ENCODE data around the gene PSMD3.
A peak's percentile ranks its signal among the peaks of the same experiment; 100 is the strongest.
"Not testable (repeated sequence)": the region's sequence is repeated elsewhere in the genome, so short reads cannot be mapped to it uniquely, and the experiment has no call there.

PSMD3 gene

GRCh38 chr17:39980351-39981206 lies at the start of gene PSMD3:
PSMD3 (plus strand) TSS chr17:39980807; CDS start chr17:39980971, 164 bp downstream.
- peak; percentile 92 for DNase-seq (ENCODE audit: low read depth)

DNA sequence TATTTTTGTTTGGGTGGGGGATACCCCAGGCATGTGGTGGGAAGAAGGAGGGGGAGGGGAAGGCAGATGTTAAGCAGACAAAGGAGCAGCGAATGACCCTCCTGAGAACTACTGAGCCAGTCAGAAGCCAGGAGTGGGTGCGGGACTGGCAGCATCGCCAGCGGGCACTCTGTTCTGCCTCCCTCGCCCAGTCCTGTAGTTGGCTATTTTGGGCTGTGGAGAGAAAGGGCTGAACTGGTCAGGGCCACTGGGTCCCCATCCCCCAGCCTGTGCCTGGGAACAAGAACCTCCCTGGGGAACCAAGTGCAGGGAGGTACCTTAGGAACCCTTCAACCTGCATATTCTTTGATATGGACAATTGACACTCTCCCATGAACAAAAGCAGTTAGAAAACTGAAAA lies 46.7 kb upstream of the PSMD3 start:
- no peak for DNase-seq (ENCODE audit: low read depth)

- no peak for DNase-seq (ENCODE audit: low read depth)
Observed at GRCh38 chr17:39934324-39934723, 46.3 kb upstream of the PSMD3 start.

DNA sequence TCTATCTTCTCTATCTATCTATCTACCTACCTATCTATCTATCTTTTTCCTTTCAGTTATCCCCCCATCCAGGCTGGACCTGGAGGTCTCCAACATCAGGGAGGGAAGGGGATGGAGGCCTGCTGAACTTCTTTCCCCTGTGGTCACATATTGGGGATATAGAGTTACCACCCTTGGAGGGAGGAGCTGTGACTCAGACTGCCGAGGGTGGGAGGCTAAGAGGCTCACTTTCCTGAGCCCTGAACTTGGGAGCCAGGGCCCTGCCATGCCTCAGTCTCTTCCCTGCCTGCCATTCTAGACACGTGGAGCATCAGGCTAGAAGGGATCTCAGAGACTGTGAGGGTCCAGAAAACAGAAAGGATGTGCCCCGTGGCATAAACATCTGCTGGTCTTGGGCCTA lies 44.7 kb upstream of the PSMD3 start:
- no peak for DNase-seq (ENCODE audit: low read depth)

DNA sequence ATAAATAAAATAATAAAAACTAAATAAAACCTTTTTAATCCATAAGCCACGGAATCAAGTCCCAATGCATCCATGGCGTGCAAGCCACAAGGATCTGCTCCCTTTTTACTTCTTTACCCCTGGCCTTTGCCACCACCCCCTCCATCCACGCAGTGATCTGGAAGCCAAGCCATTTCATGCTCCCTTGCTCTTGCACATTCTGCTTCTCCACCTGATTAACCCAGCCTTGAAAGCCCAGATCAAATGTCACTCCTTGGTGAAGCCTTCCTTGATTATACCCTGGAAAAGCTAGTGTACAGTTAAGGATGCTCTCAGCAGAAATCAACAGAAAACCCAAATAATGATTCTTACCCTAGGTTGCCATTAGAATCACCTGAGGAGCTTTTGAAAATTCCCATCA lies 43.2 kb upstream of the PSMD3 start:
- no peak for DNase-seq (ENCODE audit: low read depth)

DNA sequence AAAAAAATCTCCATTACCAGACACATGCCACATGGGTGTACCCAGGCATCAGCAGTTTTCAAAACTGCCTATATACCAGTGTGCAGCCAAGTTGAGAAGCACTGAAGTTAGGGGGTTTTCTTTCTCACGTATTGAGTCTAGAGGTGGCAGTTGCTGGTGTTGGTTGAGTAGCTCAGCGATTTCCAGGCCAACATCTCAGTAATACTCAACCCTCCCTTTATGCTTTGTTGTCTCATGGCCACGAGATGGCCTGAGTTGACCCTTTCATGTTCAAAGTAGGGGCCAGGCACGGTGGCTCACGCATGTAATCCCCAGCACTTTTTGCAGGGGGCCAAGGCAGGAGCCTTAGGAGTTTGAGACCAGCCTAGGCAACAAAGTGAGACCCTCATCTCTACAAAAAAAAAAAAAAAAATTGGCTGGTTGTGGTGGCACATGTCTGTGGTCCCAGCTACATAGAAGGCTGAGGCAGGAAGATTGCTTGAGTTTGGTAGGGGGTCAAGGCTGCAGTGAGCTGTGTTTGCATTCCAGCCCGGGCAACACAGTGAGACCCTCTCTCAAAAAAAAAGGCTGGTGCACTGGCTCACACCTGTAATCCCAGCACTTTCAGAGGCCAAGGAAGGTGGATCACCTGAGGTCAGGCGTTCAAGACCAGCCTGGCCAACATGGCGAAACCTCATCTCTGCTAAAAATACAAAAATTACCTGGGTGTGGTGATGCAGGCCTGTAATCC lies 42.3 kb upstream of the PSMD3 start:
- DNase-seq (ENCODE audit: low read depth) = no peak

DNA sequence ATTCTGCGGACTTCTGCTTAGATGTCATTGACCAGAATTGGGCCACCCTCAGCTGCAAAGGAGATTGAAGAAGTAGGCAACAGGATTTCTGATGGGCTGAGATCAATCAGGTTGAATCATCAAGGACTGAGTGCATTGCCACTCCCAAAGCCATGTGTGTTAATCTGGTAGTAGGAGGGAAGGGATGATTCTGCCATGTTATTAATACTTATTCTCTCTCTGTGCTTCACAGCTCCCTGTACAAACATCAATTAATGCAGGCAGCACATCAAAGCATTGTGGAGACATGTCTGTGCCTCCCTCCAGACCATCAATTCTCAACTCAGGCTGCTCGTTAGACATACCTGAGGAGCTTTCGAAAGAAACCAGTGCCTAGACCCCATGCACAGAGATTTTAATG lies 41.5 kb upstream of the PSMD3 start:
- DNase-seq (ENCODE audit: low read depth) = no peak

DNA sequence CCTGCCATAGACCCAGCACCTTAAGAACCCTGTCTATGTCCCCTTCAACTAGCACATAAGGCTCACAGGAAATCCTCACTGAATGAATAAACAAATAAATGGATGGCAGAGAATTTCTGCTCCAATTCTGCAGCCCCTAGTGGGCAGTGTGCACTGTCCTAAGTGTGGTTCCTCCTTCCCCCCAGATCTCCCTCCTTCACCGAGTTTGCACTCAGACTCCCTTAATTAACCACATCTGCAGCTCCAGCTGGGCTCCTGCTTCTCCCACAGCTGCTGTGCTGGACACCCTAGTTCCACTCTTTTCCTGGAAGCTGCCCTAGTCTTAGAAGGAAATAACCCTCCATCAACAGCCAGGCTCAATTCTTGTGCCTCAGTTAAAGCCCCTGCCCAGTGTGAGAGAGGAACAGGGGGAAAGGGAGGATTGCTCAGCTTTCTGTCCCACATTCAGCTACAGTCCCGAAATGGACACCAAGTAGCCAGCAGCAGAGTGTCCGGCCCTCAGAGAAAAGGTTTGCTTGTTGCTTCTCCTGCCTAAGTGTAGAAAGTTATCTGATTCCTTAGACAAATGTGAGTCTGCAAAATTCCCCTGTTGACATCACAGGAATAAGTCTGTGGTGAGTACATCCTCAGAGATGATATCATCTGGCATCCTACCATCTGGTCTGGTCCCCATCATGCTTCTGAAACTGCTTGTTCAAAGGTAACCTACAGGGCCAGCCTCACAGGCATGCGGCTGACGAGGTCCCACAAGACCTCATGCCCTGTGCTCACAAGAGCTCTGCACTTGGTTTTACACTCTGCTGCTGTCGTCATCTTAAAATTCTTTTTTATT lies 40.8 kb upstream of the PSMD3 start:
- DNase-seq (ENCODE audit: low read depth) = no peak

GRCh38 chr17:39943702-39944392 lies 36.8 kb upstream of the PSMD3 start:
- DNase-seq (ENCODE audit: low read depth) = no peak

DNA sequence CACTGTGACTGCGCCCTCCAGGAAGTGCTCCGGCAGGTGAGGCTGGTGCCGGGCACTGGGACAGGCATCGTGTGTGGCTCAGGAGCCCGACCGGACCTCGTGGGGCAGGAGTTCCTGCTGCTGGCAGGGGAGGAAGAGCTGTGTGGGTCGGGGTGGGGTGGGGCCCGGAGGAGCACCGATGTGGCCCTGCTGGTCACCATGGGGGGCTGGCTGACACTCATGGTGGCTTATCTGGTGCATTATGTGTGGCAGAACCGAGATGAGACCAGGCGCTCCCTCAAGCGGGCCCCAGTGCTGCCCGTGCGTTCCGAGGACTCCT lies 36.3 kb upstream of the PSMD3 start:
- DNase-seq (ENCODE audit: low read depth) = no peak

DNA sequence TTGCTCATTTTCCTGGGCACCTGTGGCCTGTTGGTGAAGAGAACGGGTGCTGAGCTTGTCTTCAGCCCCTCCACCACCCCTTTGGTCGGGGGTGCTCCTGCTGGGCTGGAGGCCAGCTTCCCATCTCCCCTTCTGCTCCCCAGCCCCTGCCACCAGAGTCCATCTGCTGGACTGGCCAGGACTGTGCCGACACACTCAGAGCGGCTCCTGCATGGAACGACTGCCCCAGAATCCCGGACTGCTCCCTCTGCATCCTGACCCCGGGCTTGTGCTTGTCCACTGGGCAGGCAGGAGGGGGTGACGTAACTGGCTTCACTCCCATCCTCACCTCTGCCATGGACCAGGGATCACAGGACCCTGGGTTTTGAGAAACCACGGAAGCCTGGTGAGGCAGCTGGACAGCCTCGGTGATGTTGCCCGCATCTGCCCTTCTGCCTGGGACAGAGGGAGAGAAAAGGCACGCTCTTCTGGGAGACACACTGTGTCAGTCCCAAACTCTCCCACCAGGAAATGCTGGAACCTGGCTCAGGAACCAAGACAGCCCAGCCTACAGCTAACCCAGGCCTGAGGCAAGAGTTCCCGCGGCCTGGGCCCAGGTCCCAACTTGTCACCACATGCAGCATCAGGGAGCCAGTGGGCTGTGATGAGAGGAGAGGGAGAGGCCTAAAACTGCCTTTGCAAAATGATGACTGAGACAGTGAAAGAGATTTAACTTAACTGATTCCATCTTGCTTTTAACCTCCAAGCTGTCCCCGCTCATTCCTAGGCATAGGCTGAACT lies 33.9 kb upstream of the PSMD3 start:
- DNase-seq (ENCODE audit: low read depth) = no peak

GRCh38 chr17:39948489-39948828 lies 32.1 kb upstream of the PSMD3 start:
- not testable (repeated sequence) for DNase-seq (ENCODE audit: low read depth)

DNA sequence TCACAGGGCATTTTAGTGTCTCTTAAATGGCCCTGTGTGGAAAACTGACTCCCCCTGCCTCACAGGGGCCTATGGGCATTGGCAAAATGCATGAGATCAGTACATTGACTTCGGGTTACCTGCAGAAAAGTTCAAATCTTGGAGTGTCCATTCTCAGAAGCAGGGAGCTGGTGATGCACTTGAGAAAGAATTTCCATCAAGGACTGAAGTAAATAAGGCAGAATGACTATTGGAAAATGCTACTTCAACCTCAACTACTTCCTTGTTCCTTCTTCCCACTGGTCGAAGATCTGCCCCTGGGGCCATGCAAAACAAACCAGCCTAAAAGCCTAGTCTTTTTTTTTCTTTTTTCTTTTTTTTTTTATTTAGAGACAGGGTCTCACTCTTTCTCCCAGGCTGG lies 31.6 kb upstream of the PSMD3 start:
- DNase-seq (ENCODE audit: low read depth) = no peak

DNA sequence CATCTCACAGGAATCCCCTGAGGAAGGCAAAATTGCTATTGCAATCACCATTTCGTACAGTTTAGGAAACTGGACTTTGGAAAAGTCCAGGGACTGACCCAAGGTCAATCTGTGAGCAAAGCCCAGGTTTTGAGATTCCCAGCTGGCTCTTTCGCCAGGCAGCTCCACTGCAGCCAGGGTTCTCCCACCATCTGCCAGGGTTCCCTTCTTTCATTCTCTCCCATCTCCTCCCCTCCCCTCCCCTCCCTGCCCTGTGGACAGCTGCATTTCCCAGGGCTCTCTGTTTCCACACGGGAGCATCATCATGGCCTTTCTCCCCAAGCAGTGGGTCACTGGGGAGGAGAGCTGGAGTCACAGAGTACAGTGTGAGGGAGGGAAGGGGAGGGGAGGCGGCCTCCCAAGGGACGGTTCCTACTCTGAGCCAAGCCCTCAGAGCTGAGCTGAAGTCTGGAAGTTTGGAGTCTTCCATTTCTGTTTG lies 29.7 kb upstream of the PSMD3 start:
- DNase-seq (ENCODE audit: low read depth) = no peak

DNA sequence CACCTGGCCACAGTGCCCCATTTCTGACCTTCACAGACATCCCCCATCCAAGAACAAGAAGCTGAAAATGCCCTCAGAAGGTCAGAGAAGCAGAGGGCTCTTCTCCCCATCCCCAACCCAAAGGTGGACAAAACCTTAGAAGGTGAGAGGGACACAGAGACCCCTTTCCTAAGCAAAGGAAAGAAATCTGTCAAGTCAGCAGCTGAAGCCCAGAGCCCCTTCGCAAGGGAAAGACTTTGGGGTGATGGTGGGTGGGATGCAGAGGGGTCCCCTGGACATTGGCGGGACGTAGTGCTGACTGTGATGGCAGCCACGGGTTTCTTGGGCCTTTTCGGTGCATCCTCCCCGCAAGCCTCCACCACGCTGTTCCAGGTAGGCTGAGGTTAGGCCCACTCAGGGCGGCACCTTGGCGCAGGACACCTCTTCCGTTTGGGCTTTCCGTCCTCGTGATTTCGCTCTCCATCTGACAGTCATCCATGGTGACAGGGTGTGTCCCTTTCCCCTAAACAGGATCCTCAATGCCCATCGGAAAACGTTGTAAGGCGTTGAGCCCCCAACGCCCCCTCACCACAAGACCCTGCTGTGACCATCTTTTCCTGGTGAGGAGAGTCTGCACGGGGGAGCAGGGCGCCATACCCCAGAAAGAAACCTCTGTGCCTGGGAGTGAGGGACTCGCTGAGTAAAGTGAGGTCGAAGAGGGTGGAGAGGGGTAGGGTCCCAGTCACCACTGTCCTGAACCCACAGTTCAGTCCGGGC lies 28.5 kb upstream of the PSMD3 start:
- no peak for DNase-seq (ENCODE audit: low read depth)

DNA sequence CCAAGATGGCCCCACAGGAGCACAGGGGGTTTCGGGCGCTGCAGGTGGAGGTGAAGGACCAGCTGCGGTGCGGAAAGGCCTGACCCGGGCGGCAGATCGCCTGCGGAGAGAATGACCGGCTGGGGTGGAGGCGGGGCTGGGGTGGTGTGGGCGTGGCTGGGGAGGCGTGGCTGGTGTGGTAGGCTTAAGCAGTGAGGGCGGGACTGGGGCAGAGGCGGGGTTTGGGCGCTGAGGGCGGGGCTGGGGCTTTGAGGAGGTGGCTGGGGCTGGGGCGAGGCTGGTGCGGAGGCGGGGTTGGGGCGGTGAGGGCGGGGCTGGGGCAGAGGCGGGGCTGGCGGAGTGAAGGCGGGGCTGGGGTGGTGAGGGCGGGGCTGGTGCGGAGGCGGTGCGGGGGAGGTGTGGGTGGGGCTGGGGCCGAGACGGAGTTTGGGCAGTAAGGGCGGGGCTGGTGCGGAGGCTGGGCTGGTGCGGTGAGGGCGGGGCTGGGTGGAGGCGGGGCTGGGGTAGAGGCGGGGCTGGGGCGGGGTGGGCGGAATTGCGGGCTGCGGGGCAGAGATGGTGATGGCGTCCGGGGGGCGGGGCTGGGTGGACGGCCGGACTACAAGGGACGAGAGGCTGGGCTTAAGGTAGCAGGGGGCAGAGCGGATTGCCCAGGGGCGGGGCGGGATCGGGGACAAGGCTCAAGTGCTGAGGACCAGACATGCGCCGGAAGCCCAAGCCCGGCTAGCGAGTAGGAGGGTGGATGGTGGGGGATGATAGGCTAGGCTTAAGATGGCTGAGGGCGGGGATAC lies 27.7 kb upstream of the PSMD3 start:
- peak; percentile 87 for DNase-seq (ENCODE audit: low read depth)

- no peak for DNase-seq (ENCODE audit: low read depth)
Observed at GRCh38 chr17:39953471-39953888, 27.1 kb upstream of the PSMD3 start.

DNA sequence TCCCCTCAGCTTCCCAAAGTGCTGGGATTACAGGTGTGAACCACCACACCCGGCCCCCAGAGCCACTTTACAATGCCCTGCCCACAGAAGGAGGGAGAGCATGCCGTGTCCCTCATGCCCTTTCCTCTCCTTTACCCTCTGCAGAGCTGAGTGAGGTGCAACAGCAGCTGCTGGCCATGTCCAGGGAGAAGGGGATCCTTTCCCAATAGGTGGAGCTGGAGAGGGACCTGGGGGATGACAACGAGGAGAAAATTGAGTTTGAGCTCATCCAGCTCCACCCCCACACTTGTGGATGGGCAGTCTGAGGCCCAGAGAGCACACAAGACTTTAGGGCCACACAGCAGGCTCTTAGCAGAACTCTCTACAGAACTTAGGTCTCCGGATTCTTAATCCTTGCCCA lies 25.7 kb upstream of the PSMD3 start:
- DNase-seq (ENCODE audit: low read depth) = no peak

DNA sequence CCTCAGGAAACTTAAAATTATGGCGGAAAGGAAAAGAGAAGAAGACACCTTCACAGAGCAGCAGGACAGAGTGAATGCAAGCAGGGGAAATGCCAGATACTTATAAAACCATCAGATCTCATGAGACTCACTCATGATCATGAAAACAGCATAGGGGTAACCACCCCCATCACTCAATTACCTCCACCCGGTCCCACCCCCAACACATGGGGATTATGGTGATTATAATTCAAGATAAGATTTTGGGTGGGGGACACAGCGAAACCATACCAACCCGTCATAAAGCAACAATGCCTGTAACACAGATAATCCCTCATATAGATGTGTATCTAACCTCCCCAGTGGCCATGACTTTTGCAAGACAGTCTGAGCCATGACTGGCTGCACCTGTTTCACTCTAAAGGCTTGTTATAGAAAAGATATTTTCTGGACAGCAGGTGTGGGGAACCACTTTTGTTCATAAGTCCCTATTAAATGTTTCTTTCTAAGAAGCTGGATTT lies 24.8 kb upstream of the PSMD3 start:
- DNase-seq (ENCODE audit: low read depth) = no peak
